H9 (cell line): ENCODE measurements around the gene EPHA1. TPM values are rescaled to one million over a fixed set of nuclear protein-coding genes. Genes with fewer than 3 reads are reported as not detected.

Source experiments
- DNase-seq: peaks from one replicate; pipeline ENCODE4 v3.0.0-alpha.2; 2017
- H2AFZ ChIP-seq: one replicate; pipeline ENCODE4 v1.6.1; 2013; ENCODE audit warnings: mild to moderate bottlenecking, low read length, control low read depth, moderate library complexity
- H2AK5ac ChIP-seq: 2 replicates; pipeline ENCODE4 v1.6.1; 2013; ENCODE audit warnings: low read length, control low read depth, mixed read lengths; ENCODE audit not compliant: insufficient read length
- H2BK120ac ChIP-seq: one replicate; pipeline ENCODE4 v1.6.1; 2013; ENCODE audit warnings: low read depth, mild to moderate bottlenecking, low read length, control low read depth, inconsistent platforms; ENCODE audit not compliant: poor library complexity, severe bottlenecking
- H2BK12ac ChIP-seq: 2 replicates; pipeline ENCODE4 v1.6.1; 2013; ENCODE audit warnings: low read length, control low read depth, mixed read lengths, low read depth; ENCODE audit not compliant: insufficient read length
- H2BK15ac ChIP-seq: 2 replicates; pipeline ENCODE4 v1.6.1; 2013; ENCODE audit warnings: low read depth, low read length, control low read depth
- H2BK20ac ChIP-seq: one replicate; pipeline ENCODE4 v1.6.1; 2013; ENCODE audit warnings: low read depth, mild to moderate bottlenecking, low read length, control low read depth, inconsistent platforms; ENCODE audit not compliant: poor library complexity, severe bottlenecking
- H2BK5ac ChIP-seq: 2 replicates; pipeline ENCODE4 v1.6.1; 2013; ENCODE audit warnings: low read length, control low read depth, mixed read lengths; ENCODE audit not compliant: insufficient read length
- H3K14ac ChIP-seq: 2 replicates; pipeline ENCODE4 v1.6.1; 2013; ENCODE audit warnings: low read length, control low read depth; ENCODE audit not compliant: insufficient read depth
- H3K18ac ChIP-seq: 2 replicates; pipeline ENCODE4 v1.6.1; 2013; ENCODE audit warnings: low read depth, mild to moderate bottlenecking, mixed read lengths, low read length, control low read depth; ENCODE audit not compliant: insufficient read length
- H3K23ac ChIP-seq: 2 replicates; pipeline ENCODE4 v1.6.1; 2013; ENCODE audit warnings: low read length, control low read depth, mixed read lengths, low read depth; ENCODE audit not compliant: insufficient read length
- H3K23me2 ChIP-seq: 2 replicates; pipeline ENCODE4 v1.6.1; 2013; ENCODE audit warnings: low read depth, mild to moderate bottlenecking, mixed read lengths, low read length, control low read depth; ENCODE audit not compliant: insufficient read length, poor library complexity, severe bottlenecking
- H3K27ac ChIP-seq: 2 replicates; pipeline ENCODE4 v1.5.1; 2013; ENCODE audit warnings: low read length, control low read depth, mixed read lengths, low read depth; ENCODE audit not compliant: insufficient read length
- H3K27me3 ChIP-seq: 2 replicates; pipeline ENCODE4 v1.6.1; 2013; ENCODE audit warnings: low read length, control low read depth, inconsistent platforms; ENCODE audit not compliant: insufficient read depth
- H3K4ac ChIP-seq: 2 replicates; pipeline ENCODE4 v1.6.1; 2013; ENCODE audit warnings: low read depth, mild to moderate bottlenecking, control low read depth, inconsistent platforms, low read length, moderate library complexity
- H3K4me1 ChIP-seq: 2 replicates; pipeline ENCODE4 v1.6.1; 2013; ENCODE audit warnings: low read length, control low read depth, inconsistent platforms; ENCODE audit not compliant: insufficient read depth
- H3K4me2 ChIP-seq: 2 replicates; pipeline ENCODE4 v1.6.1; 2013; ENCODE audit warnings: low read length, control low read depth, mixed read lengths; ENCODE audit not compliant: insufficient read length, insufficient read depth
- H3K56ac ChIP-seq: 2 replicates; pipeline ENCODE4 v1.6.1; 2013; ENCODE audit warnings: low read depth, mild to moderate bottlenecking, mixed read lengths, low read length, control low read depth; ENCODE audit not compliant: insufficient read length
- H3K79me1 ChIP-seq: 2 replicates; pipeline ENCODE4 v1.6.1; 2013; ENCODE audit warnings: low read depth, mild to moderate bottlenecking, moderate library complexity, low read length, control low read depth, inconsistent platforms; ENCODE audit not compliant: insufficient read depth, poor library complexity, severe bottlenecking
- H3K79me2 ChIP-seq: 2 replicates; pipeline ENCODE4 v1.6.1; 2013; ENCODE audit warnings: low read length, control low read depth, inconsistent platforms; ENCODE audit not compliant: insufficient read depth
- H3K9ac ChIP-seq: 2 replicates; pipeline ENCODE4 v1.6.1; 2013; ENCODE audit warnings: low read length, control low read depth, mixed read lengths; ENCODE audit not compliant: insufficient read length; ENCODE audit errors: extremely low read depth
- H3K9me3 ChIP-seq: one replicate; pipeline ENCODE4 v1.6.1; 2013; ENCODE audit warnings: low read depth, low read length, inconsistent platforms; ENCODE audit not compliant: control insufficient read depth
- H3T11ph ChIP-seq: one replicate; pipeline ENCODE4 v1.6.1; 2013; ENCODE audit warnings: mild to moderate bottlenecking, low read length, control low read depth, inconsistent platforms
- H4K20me1 ChIP-seq: one replicate; pipeline ENCODE4 v1.6.1; 2013; ENCODE audit not compliant: control insufficient read depth, insufficient read length, insufficient read depth
- H4K5ac ChIP-seq: 2 replicates; pipeline ENCODE4 v1.6.1; 2013; ENCODE audit warnings: low read depth, mild to moderate bottlenecking, mixed read lengths, low read length, control low read depth; ENCODE audit not compliant: insufficient read length
- H4K8ac ChIP-seq: replicated peaks from 2 replicates; pipeline ENCODE4 v1.6.1; 2013; ENCODE audit warnings: low read length, control low read depth, mixed read lengths, low read depth; ENCODE audit not compliant: insufficient read length
- H4K91ac ChIP-seq: 2 replicates; pipeline ENCODE4 v1.6.1; 2013; ENCODE audit warnings: low read depth, mild to moderate bottlenecking, moderate library complexity, mixed read lengths, low read length, control low read depth; ENCODE audit not compliant: insufficient read length
- H3K27ac Mint-ChIP-seq, 3 experiments: 2 replicates in 2 of 3; 3 replicates in 1 of 3; pipeline ENCODE4 v1.8.0; 2020 to 2021; ENCODE audit warnings: mixed read lengths in 3 of 3, mild to moderate bottlenecking in 1 of 3, moderate library complexity in 1 of 3
- H3K27me3 Mint-ChIP-seq: 2 replicates; pipeline ENCODE4 v1.8.0; 2021; ENCODE audit warnings: low read depth, mild to moderate bottlenecking, moderate library complexity, mixed read lengths
- H3K36me3 Mint-ChIP-seq, 3 experiments: 2 replicates in 2 of 3; 3 replicates in 1 of 3; pipeline ENCODE4 v1.8.0; 2020 to 2021; ENCODE audit warnings: low read depth in 3 of 3, mixed read lengths in 3 of 3; ENCODE audit not compliant: insufficient read depth in 1 of 3
- H3K4me1 Mint-ChIP-seq, 2 experiments: 2 replicates each; pipeline ENCODE4 v1.8.0; 2020; ENCODE audit warnings: mixed read lengths in 2 of 2
- H3K4me3 Mint-ChIP-seq, 2 experiments: 2 replicates in 1 of 2; 3 replicates in 1 of 2; pipeline ENCODE4 v1.8.0; 2020 to 2021; ENCODE audit warnings: mild to moderate bottlenecking in 2 of 2, mixed read lengths in 2 of 2, moderate library complexity in 1 of 2
- H3K9me3 Mint-ChIP-seq, 2 experiments: 2 replicates in 1 of 2; 3 replicates in 1 of 2; pipeline ENCODE4 v1.8.0; 2020; ENCODE audit warnings: mild to moderate bottlenecking in 2 of 2, mixed read lengths in 2 of 2, moderate library complexity in 1 of 2
- WGBS: extraction: QIAGEN DNeasy Blood & Tissue Kit; methylation state at CpG from one replicate; pipeline ENCODE4 v1.1.7; 2013; ENCODE audit warnings: missing lambda C conversion rate, low lambda C conversion rate, mixed read lengths; ENCODE audit not compliant: insufficient read length; ENCODE audit errors: extremely low coverage; 5-methylcytosine and 5-hydroxymethylcytosine counted together
- total RNA-seq: library from RNA; stranded (reverse); gene quantifications from 2 replicates; pipeline ENCODE4 v1.2.1, GENCODE V29; 2021
- TF ChIP-seq, protein P1 (sequence below): fragments of 200-600 bp; sonication (generic); conservative IDR thresholded peaks from 3 replicates; pipeline ENCODE4 v1.8.0; 2021; ENCODE audit warnings: antibody characterized with exemption, mild to moderate bottlenecking

Gene EPHA1
- total RNA-seq, 1 experiment from 2014 or later: 109 TPM

DNA sequence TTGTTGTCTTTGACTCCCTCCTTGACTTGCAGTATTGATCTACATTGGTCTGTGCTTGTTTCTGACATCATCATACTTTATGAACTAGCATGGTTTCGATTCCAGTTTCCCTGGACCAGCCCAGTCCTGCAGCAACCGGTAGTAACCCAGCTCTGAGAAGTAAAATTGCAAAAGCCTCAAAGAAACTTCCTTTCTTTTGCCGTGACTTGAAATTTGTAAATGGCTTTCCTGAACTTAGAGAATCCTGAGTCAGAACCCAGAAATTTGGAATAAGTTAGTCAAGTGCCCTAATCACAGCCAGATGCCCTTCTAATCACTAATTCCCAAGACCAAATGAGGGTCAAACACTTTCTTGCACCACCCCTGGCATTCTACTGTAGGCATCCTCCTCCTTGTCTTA is 49.6 kb upstream of the EPHA1 start:
- Histone ChIP-seq H4K5ac (no peak overlapping the region), H4K8ac (no peak overlapping the region), H4K91ac (no peak overlapping the region), H3K79me2 (no peaks in the 10 kb centered on the region), H3K79me1 (no peaks in the 10 kb centered on the region), H3K56ac (no peak overlapping the region), H3K23me2 (no peaks in the 10 kb centered on the region), H3K14ac (no peak overlapping the region), H3K4me2 (no peak overlapping the region), H3K23ac (no peak overlapping the region), H3K27ac (no peak overlapping the region), H2AFZ (no peak overlapping the region), H3K4me1 (no peaks in the 10 kb centered on the region), H3K9ac (no peak overlapping the region), H2BK120ac (no peak overlapping the region), H3K18ac (no peak overlapping the region), H2BK20ac (no peak overlapping the region), H3K27me3 (no peaks in the 10 kb centered on the region), H2BK15ac (no peak overlapping the region), H2BK12ac (no peak overlapping the region), H3K4ac (no peak overlapping the region), H2AK5ac (no peak overlapping the region), H4K20me1 (no peaks in the 10 kb centered on the region), H2BK5ac (no peak overlapping the region), H3K9me3 (peaks cover 7% of the 10 kb centered on the region), H3T11ph (no peak overlapping the region)
- Mint-ChIP-seq H3K36me3 (peaks cover 0 to 22% (median 6%) of the 10 kb centered on the region in 3 experiments; a peak in 5 of 7 replicates), H3K4me1 (peaks cover 4% of the 10 kb centered on the region in 2 experiments; a peak in 2 of 4 replicates), H3K27ac (no peak overlapping the region), H3K4me3 (no peak overlapping the region), H3K27me3 (no peaks in the 10 kb centered on the region; the same call in 1 of the 2 replicates), H3K9me3 (peaks cover 11 to 24% of the 10 kb centered on the region in 2 experiments)
- WGBS: no CpG with 5 or more reads among the region's 3 CpGs
- no peak for DNase-seq
- TF ChIP-seq, protein P1, sequence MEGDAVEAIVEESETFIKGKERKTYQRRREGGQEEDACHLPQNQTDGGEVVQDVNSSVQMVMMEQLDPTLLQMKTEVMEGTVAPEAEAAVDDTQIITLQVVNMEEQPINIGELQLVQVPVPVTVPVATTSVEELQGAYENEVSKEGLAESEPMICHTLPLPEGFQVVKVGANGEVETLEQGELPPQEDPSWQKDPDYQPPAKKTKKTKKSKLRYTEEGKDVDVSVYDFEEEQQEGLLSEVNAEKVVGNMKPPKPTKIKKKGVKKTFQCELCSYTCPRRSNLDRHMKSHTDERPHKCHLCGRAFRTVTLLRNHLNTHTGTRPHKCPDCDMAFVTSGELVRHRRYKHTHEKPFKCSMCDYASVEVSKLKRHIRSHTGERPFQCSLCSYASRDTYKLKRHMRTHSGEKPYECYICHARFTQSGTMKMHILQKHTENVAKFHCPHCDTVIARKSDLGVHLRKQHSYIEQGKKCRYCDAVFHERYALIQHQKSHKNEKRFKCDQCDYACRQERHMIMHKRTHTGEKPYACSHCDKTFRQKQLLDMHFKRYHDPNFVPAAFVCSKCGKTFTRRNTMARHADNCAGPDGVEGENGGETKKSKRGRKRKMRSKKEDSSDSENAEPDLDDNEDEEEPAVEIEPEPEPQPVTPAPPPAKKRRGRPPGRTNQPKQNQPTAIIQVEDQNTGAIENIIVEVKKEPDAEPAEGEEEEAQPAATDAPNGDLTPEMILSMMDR: no peak
